H9 (cell line): ENCODE results near the gene ARID1B. TPM values are rescaled to one million over a fixed set of nuclear protein-coding genes. Genes with fewer than 3 reads are reported as not detected.

Experiments used
- DNase-seq: peaks from one replicate; pipeline ENCODE4 v3.0.0-alpha.2; 2017
- H2AFZ ChIP-seq: one replicate; pipeline ENCODE4 v1.6.1; 2013; ENCODE audit warnings: mild to moderate bottlenecking, low read length, control low read depth, moderate library complexity
- H2AK5ac ChIP-seq: 2 replicates; pipeline ENCODE4 v1.6.1; 2013; ENCODE audit warnings: low read length, control low read depth, mixed read lengths; ENCODE audit not compliant: insufficient read length
- H2BK120ac ChIP-seq: one replicate; pipeline ENCODE4 v1.6.1; 2013; ENCODE audit warnings: low read depth, mild to moderate bottlenecking, low read length, control low read depth, inconsistent platforms; ENCODE audit not compliant: poor library complexity, severe bottlenecking
- H2BK12ac ChIP-seq: 2 replicates; pipeline ENCODE4 v1.6.1; 2013; ENCODE audit warnings: low read length, control low read depth, mixed read lengths, low read depth; ENCODE audit not compliant: insufficient read length
- H2BK15ac ChIP-seq: 2 replicates; pipeline ENCODE4 v1.6.1; 2013; ENCODE audit warnings: low read depth, low read length, control low read depth
- H2BK20ac ChIP-seq: one replicate; pipeline ENCODE4 v1.6.1; 2013; ENCODE audit warnings: low read depth, mild to moderate bottlenecking, low read length, control low read depth, inconsistent platforms; ENCODE audit not compliant: poor library complexity, severe bottlenecking
- H2BK5ac ChIP-seq: 2 replicates; pipeline ENCODE4 v1.6.1; 2013; ENCODE audit warnings: low read length, control low read depth, mixed read lengths; ENCODE audit not compliant: insufficient read length
- H3K14ac ChIP-seq: 2 replicates; pipeline ENCODE4 v1.6.1; 2013; ENCODE audit warnings: low read length, control low read depth; ENCODE audit not compliant: insufficient read depth
- H3K18ac ChIP-seq: 2 replicates; pipeline ENCODE4 v1.6.1; 2013; ENCODE audit warnings: low read depth, mild to moderate bottlenecking, mixed read lengths, low read length, control low read depth; ENCODE audit not compliant: insufficient read length
- H3K23ac ChIP-seq: 2 replicates; pipeline ENCODE4 v1.6.1; 2013; ENCODE audit warnings: low read length, control low read depth, mixed read lengths, low read depth; ENCODE audit not compliant: insufficient read length
- H3K23me2 ChIP-seq: 2 replicates; pipeline ENCODE4 v1.6.1; 2013; ENCODE audit warnings: low read depth, mild to moderate bottlenecking, mixed read lengths, low read length, control low read depth; ENCODE audit not compliant: insufficient read length, poor library complexity, severe bottlenecking
- H3K27ac ChIP-seq: 2 replicates; pipeline ENCODE4 v1.5.1; 2013; ENCODE audit warnings: low read length, control low read depth, mixed read lengths, low read depth; ENCODE audit not compliant: insufficient read length
- H3K27me3 ChIP-seq: 2 replicates; pipeline ENCODE4 v1.6.1; 2013; ENCODE audit warnings: low read length, control low read depth, inconsistent platforms; ENCODE audit not compliant: insufficient read depth
- H3K4ac ChIP-seq: 2 replicates; pipeline ENCODE4 v1.6.1; 2013; ENCODE audit warnings: low read depth, mild to moderate bottlenecking, control low read depth, inconsistent platforms, low read length, moderate library complexity
- H3K4me1 ChIP-seq: 2 replicates; pipeline ENCODE4 v1.6.1; 2013; ENCODE audit warnings: low read length, control low read depth, inconsistent platforms; ENCODE audit not compliant: insufficient read depth
- H3K4me2 ChIP-seq: 2 replicates; pipeline ENCODE4 v1.6.1; 2013; ENCODE audit warnings: low read length, control low read depth, mixed read lengths; ENCODE audit not compliant: insufficient read length, insufficient read depth
- H3K56ac ChIP-seq: 2 replicates; pipeline ENCODE4 v1.6.1; 2013; ENCODE audit warnings: low read depth, mild to moderate bottlenecking, mixed read lengths, low read length, control low read depth; ENCODE audit not compliant: insufficient read length
- H3K79me1 ChIP-seq: 2 replicates; pipeline ENCODE4 v1.6.1; 2013; ENCODE audit warnings: low read depth, mild to moderate bottlenecking, moderate library complexity, low read length, control low read depth, inconsistent platforms; ENCODE audit not compliant: insufficient read depth, poor library complexity, severe bottlenecking
- H3K79me2 ChIP-seq: 2 replicates; pipeline ENCODE4 v1.6.1; 2013; ENCODE audit warnings: low read length, control low read depth, inconsistent platforms; ENCODE audit not compliant: insufficient read depth
- H3K9ac ChIP-seq: 2 replicates; pipeline ENCODE4 v1.6.1; 2013; ENCODE audit warnings: low read length, control low read depth, mixed read lengths; ENCODE audit not compliant: insufficient read length; ENCODE audit errors: extremely low read depth
- H3K9me3 ChIP-seq: one replicate; pipeline ENCODE4 v1.6.1; 2013; ENCODE audit warnings: low read depth, low read length, inconsistent platforms; ENCODE audit not compliant: control insufficient read depth
- H3T11ph ChIP-seq: one replicate; pipeline ENCODE4 v1.6.1; 2013; ENCODE audit warnings: mild to moderate bottlenecking, low read length, control low read depth, inconsistent platforms
- H4K20me1 ChIP-seq: one replicate; pipeline ENCODE4 v1.6.1; 2013; ENCODE audit not compliant: control insufficient read depth, insufficient read length, insufficient read depth
- H4K5ac ChIP-seq: 2 replicates; pipeline ENCODE4 v1.6.1; 2013; ENCODE audit warnings: low read depth, mild to moderate bottlenecking, mixed read lengths, low read length, control low read depth; ENCODE audit not compliant: insufficient read length
- H4K8ac ChIP-seq: replicated peaks from 2 replicates; pipeline ENCODE4 v1.6.1; 2013; ENCODE audit warnings: low read length, control low read depth, mixed read lengths, low read depth; ENCODE audit not compliant: insufficient read length
- H4K91ac ChIP-seq: 2 replicates; pipeline ENCODE4 v1.6.1; 2013; ENCODE audit warnings: low read depth, mild to moderate bottlenecking, moderate library complexity, mixed read lengths, low read length, control low read depth; ENCODE audit not compliant: insufficient read length
- H3K27ac Mint-ChIP-seq, 3 experiments: 2 replicates in 2 of 3; 3 replicates in 1 of 3; pipeline ENCODE4 v1.8.0; 2020 to 2021; ENCODE audit warnings: mixed read lengths in 3 of 3, mild to moderate bottlenecking in 1 of 3, moderate library complexity in 1 of 3
- H3K27me3 Mint-ChIP-seq: 2 replicates; pipeline ENCODE4 v1.8.0; 2021; ENCODE audit warnings: low read depth, mild to moderate bottlenecking, moderate library complexity, mixed read lengths
- H3K36me3 Mint-ChIP-seq, 3 experiments: 2 replicates in 2 of 3; 3 replicates in 1 of 3; pipeline ENCODE4 v1.8.0; 2020 to 2021; ENCODE audit warnings: low read depth in 3 of 3, mixed read lengths in 3 of 3; ENCODE audit not compliant: insufficient read depth in 1 of 3
- H3K4me1 Mint-ChIP-seq, 2 experiments: 2 replicates each; pipeline ENCODE4 v1.8.0; 2020; ENCODE audit warnings: mixed read lengths in 2 of 2
- H3K4me3 Mint-ChIP-seq, 2 experiments: 2 replicates in 1 of 2; 3 replicates in 1 of 2; pipeline ENCODE4 v1.8.0; 2020 to 2021; ENCODE audit warnings: mild to moderate bottlenecking in 2 of 2, mixed read lengths in 2 of 2, moderate library complexity in 1 of 2
- H3K9me3 Mint-ChIP-seq, 2 experiments: 2 replicates in 1 of 2; 3 replicates in 1 of 2; pipeline ENCODE4 v1.8.0; 2020; ENCODE audit warnings: mild to moderate bottlenecking in 2 of 2, mixed read lengths in 2 of 2, moderate library complexity in 1 of 2
- CTCF ChIP-seq: fragments of 200-600 bp; sonication (generic); conservative IDR thresholded peaks from 3 replicates; pipeline ENCODE4 v1.8.0; 2021; ENCODE audit warnings: antibody characterized with exemption, mild to moderate bottlenecking
- WGBS: extraction: QIAGEN DNeasy Blood & Tissue Kit; methylation state at CpG from one replicate; pipeline ENCODE4 v1.1.7; 2013; ENCODE audit warnings: missing lambda C conversion rate, low lambda C conversion rate, mixed read lengths; ENCODE audit not compliant: insufficient read length; ENCODE audit errors: extremely low coverage; 5-methylcytosine and 5-hydroxymethylcytosine counted together
- total RNA-seq: library from RNA; stranded (reverse); gene quantifications from 2 replicates; pipeline ENCODE4 v1.2.1, GENCODE V29; 2021

The ARID1B gene
- total RNA-seq, 1 experiment from 2014 or later, result 88.2 TPM

DNA sequence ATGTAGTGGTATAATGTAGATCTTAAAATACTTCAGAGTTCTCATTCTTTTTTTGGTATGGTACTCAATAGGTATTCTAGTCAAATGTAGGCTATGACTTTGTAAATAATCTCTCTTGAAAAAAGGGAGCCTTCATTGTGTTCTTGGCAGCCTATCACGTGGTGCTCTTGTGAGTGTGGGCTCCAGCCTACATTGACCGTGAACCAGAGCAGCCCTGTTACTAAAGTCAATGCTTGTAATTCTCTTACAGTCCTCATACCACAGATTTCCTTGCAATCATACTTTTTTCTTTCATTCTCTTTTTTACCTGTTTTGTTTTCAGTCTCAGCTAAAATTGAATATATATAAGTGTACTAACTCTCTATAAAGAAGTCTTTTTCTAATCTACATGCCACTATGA is 31.1 kb downstream of the ARID1B start:
- H3K23me2 ChIP-seq, result no peaks in the 10 kb centered on the region
- Mint-ChIP-seq H3K36me3 (peaks cover 0 to 5% (median 3%) of the 10 kb centered on the region in 3 experiments; a peak in 5 of 7 replicates), H3K9me3 (peaks cover 0 to 1% of the 10 kb centered on the region in 2 experiments; a peak in 3 of 5 replicates), H3K27me3 (no peaks in the 10 kb centered on the region; the same call in 1 of the 2 replicates), H3K4me3 (no peak overlapping the region), H3K27ac (no peak overlapping the region), H3K4me1 (peaks cover 45 to 56% of the 10 kb centered on the region in 2 experiments)
- H3K56ac ChIP-seq, result no peak overlapping the region
- TF ChIP-seq CTCF, result no peak
- no peak overlapping the region for H3K9ac ChIP-seq
- H3K4me2 ChIP-seq, result no peak overlapping the region
- H3T11ph ChIP-seq, result no peak overlapping the region
- H2BK15ac ChIP-seq, result no peak overlapping the region
- H3K79me1 ChIP-seq, result peaks cover 15% of the 10 kb centered on the region
- peaks cover 3% of the 10 kb centered on the region; the same call in 1 of the 2 replicates for H3K4me1 ChIP-seq
- H3K18ac ChIP-seq, result no peak overlapping the region
- H3K9me3 ChIP-seq, result no peaks in the 10 kb centered on the region
- no peak overlapping the region for H2BK12ac ChIP-seq
- H3K4ac ChIP-seq, result no peak overlapping the region
- no peak overlapping the region for H3K14ac ChIP-seq
- no peak overlapping the region for H3K23ac ChIP-seq
- H2AK5ac ChIP-seq, result no peak overlapping the region
- H3K79me2 ChIP-seq, result peaks cover 46% of the 10 kb centered on the region
- H2BK5ac ChIP-seq, result no peak overlapping the region
- H4K8ac ChIP-seq, result no peak overlapping the region
- no peaks in the 10 kb centered on the region for H3K27me3 ChIP-seq
- no peak overlapping the region for H2BK20ac ChIP-seq
- H4K5ac ChIP-seq, result no peak overlapping the region
- no peak overlapping the region for H3K27ac ChIP-seq
- no peak overlapping the region for H2BK120ac ChIP-seq
- no peaks in the 10 kb centered on the region for H4K20me1 ChIP-seq
- no CpG with 5 or more reads among the region's 2 CpGs for WGBS
- DNase-seq, result no peak
- no peak overlapping the region for H2AFZ ChIP-seq
- H4K91ac ChIP-seq, result no peak overlapping the region
